ENCODE data around the gene TRDMT1. TPM values are rescaled to one million over a fixed set of nuclear protein-coding genes. Genes with fewer than 3 reads are reported as not detected.

The TRDMT1 gene
- total RNA-seq, 3 donors from 2014 or later (not counting 1 experiment from before 2014, with no cell fraction given) = 11.0 to 21.8 (median 14.4) TPM

- no peaks in the 10 kb centered on the region for H3K27me3 ChIP-seq (ENCODE audit: control insufficient read depth, insufficient read depth, low read length)
- peak overlapping the region; percentile 96 to 99 for H3K27ac Mint-ChIP-seq
- peaks cover 43 to 60% of the 10 kb centered on the region in 2 donors for H3K4me1 Mint-ChIP-seq
- WGBS (ENCODE audit: insufficient coverage) = under 1% methylated on average over 69 of the region's 72 CpGs
- H3K9me3 Mint-ChIP-seq = no peaks in the 10 kb centered on the region
- peak overlapping the region; percentile 99 for H3K27ac ChIP-seq (ENCODE audit: low read length)
- H3K4me3 ChIP-seq (ENCODE audit: low read length) = peak overlapping the region; percentile 93
- H3K4me3 Mint-ChIP-seq = peak overlapping the region; percentile 98
- DNase-seq (peak; percentile 64 to 84), ATAC-seq (peak; percentile 34 to 52 (median 52))
- H3K27me3 Mint-ChIP-seq (ENCODE audit: low read depth in 2 of 2) = no peaks in the 10 kb centered on the region
- no peak for TF ChIP-seq CTCF (IDR thresholded peaks at IDR 0.05)
- H3K4me1 ChIP-seq (ENCODE audit: control insufficient read depth, insufficient read depth, low read length) = peaks cover 21% of the 10 kb centered on the region
- peaks cover 28% of the 10 kb centered on the region for H3K36me3 ChIP-seq (ENCODE audit: control insufficient read depth, insufficient read depth, low read length)
- H3K36me3 Mint-ChIP-seq = peaks cover 2% of the 10 kb centered on the region
- intact Hi-C loops (cut with micrococcal nuclease) = no loop called here
- H3K9me3 ChIP-seq (ENCODE audit: control insufficient read depth, insufficient read depth, low read length) = no peaks in the 10 kb centered on the region
Observed at GRCh38 chr10:17229016-17229716, 27.7 kb upstream of the TRDMT1 start.

- H3K27me3 Mint-ChIP-seq (ENCODE audit: low read depth in 2 of 2) = no peaks in the 10 kb centered on the region
- DNase-seq (peak; percentile 82 to 91), ATAC-seq (peak; percentile 48 to 60 (median 54))
- Histone ChIP-seq H3K27me3 (ENCODE audit: control insufficient read depth, insufficient read depth, low read length) (no peaks in the 10 kb centered on the region), H3K36me3 (ENCODE audit: control insufficient read depth, insufficient read depth, low read length) (peaks cover 20% of the 10 kb centered on the region), H3K9me3 (ENCODE audit: control insufficient read depth, insufficient read depth, low read length) (no peaks in the 10 kb centered on the region), H3K27ac (ENCODE audit: low read length) (peak within 1 kb of the TSS; percentile 99), H3K4me3 (ENCODE audit: low read length) (peak within 1 kb of the TSS; percentile 93), H3K4me1 (ENCODE audit: control insufficient read depth, insufficient read depth, low read length) (peaks cover 15% of the 10 kb centered on the region)
- H3K9me3 Mint-ChIP-seq = no peaks in the 10 kb centered on the region
- H3K27ac Mint-ChIP-seq = peak within 1 kb of the TSS; percentile 96 to 99
- H3K4me1 Mint-ChIP-seq = peaks cover 42 to 60% of the 10 kb centered on the region in 2 donors
- H3K36me3 Mint-ChIP-seq = no peaks in the 10 kb centered on the region
- under 1% methylated on average over 75 of the region's 77 CpGs for WGBS (ENCODE audit: insufficient coverage)
- no peak for TF ChIP-seq CTCF (IDR thresholded peaks at IDR 0.05)
- intact Hi-C loops (cut with micrococcal nuclease) = loop anchor here (1.0 kb wide), 1 partner anchor 22 kb away; no protein-coding TSS in a partner anchor
- peak within 1 kb of the TSS; percentile 98 for H3K4me3 Mint-ChIP-seq
Observed at GRCh38 chr10:17228091-17229015, 26.9 kb upstream of the TRDMT1 start, which contains the start of gene VIM. TSS of gene VIM (plus strand) at chr10:17228241. CDS start at chr10:17229423, 1,182 bp downstream.

- ATAC-seq = no peak
- Histone ChIP-seq H3K27ac (ENCODE audit: low read length) (peak overlapping the region; percentile 99), H3K36me3 (ENCODE audit: control insufficient read depth, insufficient read depth, low read length) (peaks cover 15% of the 10 kb centered on the region), H3K9me3 (ENCODE audit: control insufficient read depth, insufficient read depth, low read length) (no peaks in the 10 kb centered on the region), H3K4me1 (ENCODE audit: control insufficient read depth, insufficient read depth, low read length) (peaks cover 15% of the 10 kb centered on the region), H3K27me3 (ENCODE audit: control insufficient read depth, insufficient read depth, low read length) (no peaks in the 10 kb centered on the region), H3K4me3 (ENCODE audit: low read length) (peak overlapping the region; percentile 93)
- Mint-ChIP-seq H3K36me3 (no peaks in the 10 kb centered on the region), H3K9me3 (no peaks in the 10 kb centered on the region), H3K27me3 (ENCODE audit: low read depth in 2 of 2) (no peaks in the 10 kb centered on the region), H3K4me3 (peak overlapping the region; percentile 98), H3K27ac (peak overlapping the region; percentile 96 to 99), H3K4me1 (peaks cover 42 to 61% of the 10 kb centered on the region in 2 donors)
- WGBS (ENCODE audit: insufficient coverage) = 2% methylated on average over 11 of the region's 12 CpGs
- intact Hi-C loops (cut with micrococcal nuclease) = loop anchor here (1.0 kb wide), 2 partner anchors 11 to 21 kb away; no protein-coding TSS in a partner anchor
- peak; percentile 73 for TF ChIP-seq CTCF (IDR thresholded peaks at IDR 0.05)
- DNase-seq = peak in 1 of 2 donors; percentile 68
Observed at GRCh38 chr10:17227367-17228090, 26.1 kb upstream of the TRDMT1 start.
